SK-N-SH (cell line): ENCODE results near the gene TTC27. TPM values are rescaled to one million over a fixed set of nuclear protein-coding genes. Genes with fewer than 3 reads are reported as not detected.
A peak's percentile ranks its signal among the peaks of the same experiment; 100 is the strongest.

Experiments
- CTCF ChIA-PET: fragments of 300-600, 350-600 bp; formaldehyde crosslinking; extraction: SDS; loops from one replicate; lab custom pipeline; 2021; lab: Yijun Ruan, JAX
- POLR2A ChIA-PET: fragments of 350-600 bp; sonication (Branson Sonifier 250); formaldehyde crosslinking; extraction: SDS; loops from one replicate; lab custom pipeline; 2020; ENCODE audit warnings: antibody characterized with exemption, inconsistent platforms; lab: Yijun Ruan, JAX
- DNase-seq: peaks from one replicate; pipeline ENCODE4 v3.0.0; 2012
- H2AFZ ChIP-seq: fragments of 200-600 bp; sonication (generic); 2 replicates; pipeline ENCODE4 v1.8.1; 2016; ENCODE audit warnings: antibody characterized with exemption, mild to moderate bottlenecking, low read depth
- H3F3A ChIP-seq: fragments of 200-600 bp; sonication (generic); replicated peaks from 2 replicates; pipeline ENCODE3; 2016; ENCODE audit warnings: antibody characterized with exemption, mild to moderate bottlenecking; ENCODE audit not compliant: insufficient read depth
- H3K27ac ChIP-seq, 2 experiments: fragments of 200-500 bp in 1 of 2; fragments of 200-600 bp in 1 of 2; sonication (Bioruptor generic) in 1 of 2; sonication (generic), shearing (Covaris generic) in 1 of 2; 2 replicates each; pipeline versions ENCODE4 v1.5.1 to v1.6.1; 2014 to 2016; ENCODE audit warnings: low read depth in 2 of 2, inconsistent platforms in 1 of 2, low read length in 1 of 2, mild to moderate bottlenecking in 1 of 2, mixed read lengths in 1 of 2
- H3K27me3 ChIP-seq: fragments of 200-600 bp; sonication (generic), shearing (Covaris generic); 2 replicates; pipeline ENCODE4 v1.6.1; 2016; ENCODE audit warnings: mixed run types; ENCODE audit not compliant: insufficient read depth
- H3K36me3 ChIP-seq, 2 experiments: fragments of 200-500 bp in 1 of 2; fragments of 200-600 bp in 1 of 2; sonication (Bioruptor generic) in 1 of 2; sonication (generic) in 1 of 2; replicated peaks in 1 of 2; 2 replicates each; pipeline versions ENCODE3 to v1.5.1; 2014 to 2016; ENCODE audit warnings: low read length in 1 of 2, mild to moderate bottlenecking in 1 of 2; ENCODE audit not compliant: insufficient read depth in 2 of 2, control insufficient read depth in 1 of 2
- H3K4me1 ChIP-seq, 2 experiments: fragments of 200-500 bp in 1 of 2; fragments of 200-600 bp in 1 of 2; sonication (Bioruptor generic) in 1 of 2; sonication (generic), shearing (Covaris generic) in 1 of 2; 2 replicates each; pipeline versions ENCODE4 v1.5.1 to v1.6.1; 2014 to 2016; ENCODE audit warnings: low read depth in 1 of 2, low read length in 1 of 2, mixed run types in 1 of 2; ENCODE audit not compliant: insufficient read depth in 2 of 2, control insufficient read depth in 1 of 2
- H3K4me2 ChIP-seq: fragments of 200-600 bp; sonication (generic), shearing (Covaris generic); 2 replicates; pipeline ENCODE4 v1.6.1; 2017; ENCODE audit warnings: mixed run types
- H3K4me3 ChIP-seq, 2 experiments: fragments of 200-500 bp in 1 of 2; fragments of 200-600 bp in 1 of 2; sonication (Bioruptor generic) in 1 of 2; sonication (generic), shearing (Covaris generic) in 1 of 2; 2 replicates each; pipeline versions ENCODE4 v1.5.1 to v1.8.1; 2014 to 2016; ENCODE audit warnings: low read depth in 2 of 2, inconsistent platforms in 1 of 2, low read length in 1 of 2, mild to moderate bottlenecking in 1 of 2, mixed read lengths in 1 of 2, moderate library complexity in 1 of 2
- H3K79me2 ChIP-seq: fragments of 200-600 bp; sonication (generic); 2 replicates; pipeline ENCODE4 v1.8.1; 2017; ENCODE audit warnings: mild to moderate bottlenecking; ENCODE audit not compliant: insufficient read depth
- H3K9ac ChIP-seq: fragments of 200-600 bp; sonication (generic); 2 replicates; pipeline ENCODE4 v1.6.1; 2017; ENCODE audit warnings: mixed run types
- H3K9me2 ChIP-seq: fragments of 200-600 bp; sonication (generic); 2 replicates; pipeline ENCODE4 v1.6.1; 2017; ENCODE audit warnings: mixed run types
- H3K9me3 ChIP-seq: fragments of 200-600 bp; sonication (generic); 2 replicates; pipeline ENCODE4 v1.6.1; 2017; ENCODE audit warnings: mixed run types, mild to moderate bottlenecking, moderate library complexity
- H4K20me1 ChIP-seq: fragments of 200-600 bp; sonication (generic); 2 replicates; pipeline ENCODE4 v1.6.1; 2017; ENCODE audit warnings: mild to moderate bottlenecking, mixed run types; ENCODE audit not compliant: insufficient read depth
- CTCF ChIP-seq: fragments of 200-600 bp; sonication (generic); IDR thresholded peaks from 2 replicates; pipeline ENCODE4 v1.6.1; 2017; ENCODE audit warnings: antibody characterized with exemption, mild to moderate bottlenecking, moderate library complexity
- ELF1 ChIP-seq: IDR thresholded peaks from 2 replicates; pipeline ENCODE4 v1.4.0; 2012
- EP300 ChIP-seq, 2 experiments: IDR thresholded peaks; 2 replicates each; pipeline versions ENCODE4 v1.4.0 to v1.6.1; 2012; ENCODE audit warnings: borderline replicate concordance in 1 of 2, low read depth in 1 of 2, low read length in 1 of 2
- FOSL2 ChIP-seq: IDR thresholded peaks from 2 replicates; pipeline ENCODE4 v1.4.0; 2012; ENCODE audit warnings: low read depth, mild to moderate bottlenecking, moderate library complexity, borderline replicate concordance
- MAX ChIP-seq: IDR thresholded peaks from 2 replicates; pipeline ENCODE4 v1.4.0; 2012; ENCODE audit warnings: low read depth
- MEF2A ChIP-seq: IDR thresholded peaks from 2 replicates; pipeline ENCODE4 v1.4.0; 2012; ENCODE audit warnings: low read depth, borderline replicate concordance
- NFIC ChIP-seq: IDR thresholded peaks from 2 replicates; pipeline ENCODE4 v1.4.0; 2012; ENCODE audit warnings: borderline replicate concordance
- REST ChIP-seq: IDR thresholded peaks from 2 replicates; pipeline ENCODE4 v1.6.1; 2012; ENCODE audit warnings: mild to moderate bottlenecking, low read depth, low read length, moderate library complexity
- RFX5 ChIP-seq: IDR thresholded peaks from 2 replicates; pipeline ENCODE4 v1.6.1; 2012; ENCODE audit warnings: mild to moderate bottlenecking, improper control_type of control experiment, low read length
- RXRA ChIP-seq: IDR thresholded peaks from 2 replicates; pipeline ENCODE4 v1.4.0; 2012; ENCODE audit warnings: low read depth, mild to moderate bottlenecking, borderline replicate concordance
- SIN3A ChIP-seq: IDR thresholded peaks from 2 replicates; pipeline ENCODE4 v1.6.1; 2012; ENCODE audit warnings: low read depth, mild to moderate bottlenecking, low read length, moderate library complexity, borderline replicate concordance
- SMC3 ChIP-seq: IDR thresholded peaks from 2 replicates; pipeline ENCODE4 v1.6.1; 2012; ENCODE audit warnings: low read depth, low read length, improper control_type of control experiment
- USF1 ChIP-seq: IDR thresholded peaks from 2 replicates; pipeline ENCODE4 v1.4.0; 2012; ENCODE audit warnings: low read depth, borderline replicate concordance
- WGBS: methylation state at CpG from one replicate; pipeline ENCODE4 v1.1.6; 2017; ENCODE audit warnings: low lambda C conversion rate; 5-methylcytosine and 5-hydroxymethylcytosine counted together
- polyA plus RNA-seq, 3 experiments: library from polyadenylated mRNA; depleted of rRNA; stranded (reverse); fragments of >200 nt; gene quantifications; 2 replicates each; pipeline ENCODE4 v1.2.3, GENCODE V29; 2012

The TTC27 gene
- polyA plus RNA-seq, 1 of the 3 experiments (the other 2 are of a cell fraction) = 14.4 TPM

GRCh38 chr2:32830196-32830595 is 202.3 kb downstream of the TTC27 start:
- TF ChIP-seq FOSL2 (no peak), SIN3A (no peak), RFX5 (no peak), NFIC (no peak), REST (no peak), CTCF (no peak)
- H3F3A ChIP-seq = peaks cover 11% of the 10 kb centered on the region
- no peak overlapping the region for H3K4me2 ChIP-seq
- H4K20me1 ChIP-seq = no peaks in the 10 kb centered on the region
- H3K27ac ChIP-seq = no peak overlapping the region
- H3K36me3 ChIP-seq = no peaks in the 10 kb centered on the region
- DNase-seq = no peak
- peaks cover 14 to 21% of the 10 kb centered on the region in 2 experiments for H3K4me1 ChIP-seq
- ChIA-PET POLR2A (no interaction called here), CTCF (interaction anchor here (1.6 kb wide), 1 partner anchor 18 kb away, joined by 3 read pairs; no protein-coding TSS in a partner anchor)
- H3K9me2 ChIP-seq = no peaks in the 10 kb centered on the region
- no peak overlapping the region for H2AFZ ChIP-seq
- H3K9ac ChIP-seq = no peak overlapping the region
- 70% methylated on average over 1 of the region's 1 CpG for WGBS
- H3K9me3 ChIP-seq = peaks cover 4% of the 10 kb centered on the region; the same call in 1 of the 2 replicates
- H3K27me3 ChIP-seq = no peaks in the 10 kb centered on the region
- H3K4me3 ChIP-seq = no peak overlapping the region
- H3K79me2 ChIP-seq = no peaks in the 10 kb centered on the region

GRCh38 chr2:32832821-32833220 is 205.0 kb downstream of the TTC27 start:
- Histone ChIP-seq H3K4me1 (peaks cover 10 to 17% of the 10 kb centered on the region in 2 experiments), H3K36me3 (no peaks in the 10 kb centered on the region), H3K9ac (no peak overlapping the region), H2AFZ (peak overlapping the region; percentile 32; the same call in 1 of the 2 replicates), H3K79me2 (no peaks in the 10 kb centered on the region), H3K27me3 (no peaks in the 10 kb centered on the region), H3K27ac (peak overlapping the region; percentile 60 to 62; a peak in 3 of 4 replicates), H3K4me2 (peak overlapping the region; percentile 46), H3F3A (peaks cover 11% of the 10 kb centered on the region), H3K9me2 (no peaks in the 10 kb centered on the region), H3K4me3 (no peak overlapping the region), H3K9me3 (peaks cover 4% of the 10 kb centered on the region; the same call in 1 of the 2 replicates), H4K20me1 (no peaks in the 10 kb centered on the region)
- no peak for DNase-seq
- WGBS = 37% methylated on average over 2 of the region's 2 CpGs
- ChIA-PET POLR2A (no interaction called here), CTCF (interaction anchor here (0.8 kb wide), 1 partner anchor 20 kb away, joined by 3 read pairs; no protein-coding TSS in a partner anchor)
- peak; percentile 51; the same call in 1 of the 2 replicates for TF ChIP-seq RXRA
- TF ChIP-seq MAX = no peak; the same call in 1 of the 2 replicates
- no peak for TF ChIP-seq SMC3
- TF ChIP-seq ELF1 = no peak
- TF ChIP-seq CTCF = no peak
- TF ChIP-seq REST = no peak
- TF ChIP-seq EP300 (IDR thresholded peaks at IDR 0.05; ENCODE audit: borderline replicate concordance in 1 of 2, low read depth in 1 of 2, low read length in 1 of 2) = peak in 1 of 2 experiments; percentile 65; a peak in 1 of 4 replicates
- TF ChIP-seq USF1 = no peak
- peak; percentile 33; the same call in 1 of the 2 replicates for TF ChIP-seq MEF2A
